Stimulated activated CD8-positive, alpha-beta memory T cell treated with anti-CD3 and anti-CD28 coated beads, Interleukin-15, amount 100 ng/mL, for 24 hours (primary cell): ENCODE results near the gene RHOU.
"Not testable (repeated sequence)": the region's sequence is repeated elsewhere in the genome, so short reads cannot be mapped to it uniquely, and the experiment has no call there.

Experiments
- DNase-seq: peaks from one replicate; pipeline ENCODE4 v3.0.0-alpha.2; 2020; ENCODE audit warnings: low read depth

The RHOU gene

DNA sequence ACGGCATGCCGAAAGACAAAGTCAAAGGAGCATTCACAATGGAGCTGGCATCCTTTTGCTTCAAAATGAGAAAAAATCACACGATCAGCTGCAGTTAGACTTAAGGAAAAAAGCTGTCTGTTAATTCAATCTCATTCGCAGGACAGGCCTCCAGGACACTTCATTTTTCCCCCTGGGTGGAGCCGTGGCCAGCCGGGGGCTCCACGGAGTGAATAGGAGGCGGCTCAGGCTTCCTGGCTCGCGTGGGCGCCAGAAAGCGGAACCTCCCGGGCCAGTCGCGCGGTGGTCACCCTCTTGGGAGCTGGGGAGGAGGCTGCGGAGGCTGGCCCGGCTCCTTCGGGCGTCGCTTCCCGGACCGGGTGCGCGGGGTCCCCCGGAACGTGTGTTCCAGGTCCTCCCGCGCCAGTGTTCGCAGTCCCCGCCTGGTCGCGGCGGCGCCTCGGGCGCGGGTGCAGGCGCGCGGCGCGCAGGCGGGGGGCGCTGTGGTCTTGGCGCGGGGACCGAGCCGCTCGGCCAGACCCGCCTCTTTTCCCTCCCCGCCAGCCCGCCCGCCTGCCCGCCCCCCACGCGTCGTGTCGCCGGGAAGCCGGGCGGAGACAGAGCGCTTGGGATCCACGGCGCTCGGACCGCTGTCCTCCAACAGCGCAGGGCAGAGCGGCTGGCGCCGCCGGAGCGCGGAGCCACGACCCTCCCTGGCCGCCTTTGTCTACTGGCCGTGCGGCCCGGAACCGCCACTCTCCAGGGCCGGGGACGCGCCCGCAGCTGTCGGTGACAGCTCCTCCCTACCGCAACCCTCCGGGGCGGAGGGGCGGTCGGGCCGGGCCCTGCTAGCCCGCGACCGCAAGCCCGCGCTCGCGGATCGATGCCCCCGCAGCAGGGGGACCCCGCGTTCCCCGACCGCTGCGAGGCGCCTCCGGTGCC is at the start of gene RHOU:
TSS of gene RHOU (plus strand) at position 599 of the 921 bp plus-strand sequence. CDS start at position 863, 264 bp downstream.
- DNase-seq: peak; percentile 38

- no peak for DNase-seq
Observed at GRCh38 chr1:228687587-228687986, 47.7 kb upstream of the RHOU start.

- no peak for DNase-seq
Observed at GRCh38 chr1:228689255-228689654, 46.0 kb upstream of the RHOU start.

DNA sequence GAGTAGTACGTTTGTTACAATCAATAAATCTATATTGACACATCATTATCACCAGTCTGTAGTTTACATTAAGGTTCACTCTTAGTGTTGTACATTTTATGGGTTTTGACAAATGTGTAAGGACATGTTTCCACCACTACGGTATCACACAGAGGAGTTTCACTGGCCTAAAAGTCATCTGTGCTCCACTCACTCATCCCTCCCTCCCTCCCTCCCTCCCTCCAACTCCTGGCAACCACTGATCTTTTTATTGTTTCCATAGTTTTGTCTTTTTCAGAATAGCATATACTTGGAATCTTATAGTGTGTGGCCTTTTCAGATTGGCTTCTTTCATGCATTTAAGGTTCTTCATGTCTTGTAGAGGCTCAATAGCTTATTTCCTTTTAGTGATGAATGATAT is 44.1 kb upstream of the RHOU start:
- no peak for DNase-seq

GRCh38 chr1:228691926-228692325 is 43.4 kb upstream of the RHOU start:
- no peak for DNase-seq

DNA sequence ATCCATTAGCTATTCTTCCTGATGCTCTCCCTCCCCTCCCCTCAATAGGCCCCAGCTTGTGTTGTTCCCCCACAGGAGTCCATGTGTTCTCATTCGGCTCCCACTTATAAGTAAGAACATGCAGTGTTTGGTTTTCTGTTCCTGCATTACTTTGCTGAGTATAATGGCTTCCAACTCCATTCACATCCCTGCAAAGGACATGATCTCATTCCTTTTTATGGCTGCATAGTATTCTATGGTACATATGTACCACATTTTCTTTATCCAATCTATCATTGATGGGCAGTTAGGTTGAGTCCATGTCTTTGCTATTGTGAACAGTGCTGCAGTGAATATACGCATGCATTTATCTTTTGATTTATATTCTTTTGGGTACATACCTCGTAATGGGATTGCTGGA is 40.8 kb upstream of the RHOU start:
- not testable (repeated sequence) for DNase-seq

GRCh38 chr1:228695015-228695955 is 40.0 kb upstream of the RHOU start:
- DNase-seq: no peak

- no peak for DNase-seq
Observed at GRCh38 chr1:228697207-228698016, 37.9 kb upstream of the RHOU start.

DNA sequence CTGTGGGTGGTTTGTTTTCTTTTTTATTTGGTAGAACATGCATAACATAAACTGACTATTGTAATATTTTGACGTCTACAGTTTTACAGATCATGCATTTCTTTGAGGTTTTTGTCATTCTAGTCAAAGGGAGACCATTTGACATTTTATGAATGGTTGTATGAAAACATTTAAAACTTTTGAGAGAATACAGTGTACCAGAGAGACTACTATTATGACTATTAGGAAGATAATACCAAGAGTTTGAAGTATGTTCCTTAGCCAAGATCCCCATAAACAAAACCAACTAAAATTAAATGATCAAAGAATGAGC is 37.3 kb upstream of the RHOU start:
- no peak for DNase-seq

DNA sequence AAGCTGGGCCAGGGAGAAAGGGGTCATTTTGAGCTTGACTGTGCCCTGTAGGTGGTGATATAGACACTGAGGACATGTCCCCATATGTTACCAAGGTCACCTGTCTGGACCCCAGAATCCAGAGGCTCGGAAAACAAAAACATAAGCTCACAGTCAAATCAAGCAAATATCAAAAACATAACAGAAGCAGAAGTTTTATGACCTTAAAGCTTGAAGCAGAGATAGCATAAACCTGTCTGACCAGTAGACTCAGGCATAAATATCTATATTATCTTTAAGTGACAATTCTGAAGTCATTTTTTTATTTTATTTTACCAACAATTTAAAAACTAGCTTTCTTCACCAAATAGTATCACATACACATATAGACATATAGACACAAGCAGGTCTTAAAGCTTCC is 32.8 kb upstream of the RHOU start:
- no peak for DNase-seq

DNA sequence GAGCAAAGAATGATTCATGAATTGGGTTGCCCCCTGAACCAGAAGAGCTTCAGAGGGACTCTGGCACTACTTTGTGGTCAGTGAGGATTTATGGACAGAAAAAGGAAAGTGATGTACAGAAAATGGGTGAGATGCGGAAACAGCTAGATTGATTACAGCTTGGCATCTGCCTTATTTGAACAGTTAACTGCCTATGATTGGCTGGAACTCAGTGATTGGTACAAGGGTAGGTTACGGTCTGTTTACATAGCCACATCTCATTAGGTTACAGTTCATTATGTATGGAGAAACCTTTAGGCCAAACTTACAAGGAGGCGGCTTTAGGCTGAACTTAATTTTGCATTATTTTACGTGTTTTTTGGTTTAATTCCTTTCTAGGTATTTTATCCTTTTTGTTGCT is 29.0 kb upstream of the RHOU start:
- no peak for DNase-seq

- no peak for DNase-seq
Observed at GRCh38 chr1:228717081-228717480, 18.2 kb upstream of the RHOU start.

DNA sequence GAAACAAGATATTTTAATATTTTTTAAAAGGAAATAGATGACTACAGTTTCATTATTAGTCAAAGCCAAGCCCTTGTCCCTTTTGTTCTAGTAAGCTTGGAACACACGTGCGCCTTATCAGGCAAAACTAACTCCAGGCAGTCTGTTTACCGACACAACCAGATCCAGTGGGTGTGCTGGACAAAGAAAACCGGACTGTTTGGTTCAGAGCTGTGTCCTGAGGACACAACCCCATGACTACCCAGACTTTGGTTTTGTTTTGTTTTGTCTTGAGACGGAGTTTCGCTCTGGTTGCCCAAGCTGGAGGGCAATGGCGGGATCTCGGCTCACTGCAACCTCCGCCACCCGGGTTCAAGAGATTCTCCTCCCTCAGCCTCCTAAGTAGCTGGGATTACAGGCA is 13.9 kb upstream of the RHOU start:
- DNase-seq: no peak

DNA sequence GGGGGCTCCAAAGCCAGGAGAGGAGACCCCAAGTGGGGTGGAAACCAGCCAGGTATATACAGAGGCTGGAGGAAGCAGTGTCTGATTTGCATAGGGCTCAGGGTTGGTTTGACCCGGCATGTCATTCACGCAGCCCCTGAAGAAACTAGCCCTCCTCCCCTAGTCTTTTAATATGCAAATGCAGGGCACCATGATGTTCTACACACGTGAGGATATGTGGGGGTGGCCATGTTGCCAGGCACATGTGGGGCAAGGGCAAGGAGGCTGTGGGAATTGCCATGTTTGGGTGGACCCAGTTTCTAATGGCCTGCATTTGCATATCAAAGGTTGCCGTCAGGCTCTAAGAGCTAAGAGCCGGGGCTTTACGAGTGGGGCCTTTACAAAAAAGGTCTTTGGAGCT is 12.0 kb upstream of the RHOU start:
- DNase-seq: no peak

- DNase-seq: no peak
Observed at GRCh38 chr1:228723921-228724320, 11.4 kb upstream of the RHOU start.

DNA sequence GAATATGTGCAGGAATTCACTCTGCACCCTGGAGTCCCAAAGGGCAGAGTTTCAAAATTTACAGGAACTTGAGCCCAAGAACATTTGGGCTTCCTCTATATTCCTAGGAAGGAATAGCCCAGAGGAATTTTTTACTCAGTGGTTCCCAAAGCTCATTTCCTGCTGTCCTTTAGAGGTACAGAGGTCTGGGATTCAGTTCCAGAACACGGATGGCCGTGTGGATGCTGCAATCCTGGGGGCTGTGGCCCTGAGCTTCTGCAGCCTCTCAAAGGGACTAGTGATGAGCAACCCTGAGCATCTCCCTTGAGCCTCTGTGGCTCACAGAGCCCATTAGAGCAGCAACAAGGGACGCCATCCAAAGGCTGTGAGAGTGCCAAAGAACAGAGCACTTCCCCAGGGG is 10.1 kb upstream of the RHOU start:
- DNase-seq: no peak

GRCh38 chr1:228727681-228728171 is 7.6 kb upstream of the RHOU start:
- no peak for DNase-seq

- no peak for DNase-seq
Observed at GRCh38 chr1:228732426-228732825, 2.9 kb upstream of the RHOU start.

GRCh38 chr1:228733576-228733975 is 1.7 kb upstream of the RHOU start:
- no peak for DNase-seq

GRCh38 chr1:228735871-228736586 is 750 bp downstream of the RHOU start:
- no peak for DNase-seq

DNA sequence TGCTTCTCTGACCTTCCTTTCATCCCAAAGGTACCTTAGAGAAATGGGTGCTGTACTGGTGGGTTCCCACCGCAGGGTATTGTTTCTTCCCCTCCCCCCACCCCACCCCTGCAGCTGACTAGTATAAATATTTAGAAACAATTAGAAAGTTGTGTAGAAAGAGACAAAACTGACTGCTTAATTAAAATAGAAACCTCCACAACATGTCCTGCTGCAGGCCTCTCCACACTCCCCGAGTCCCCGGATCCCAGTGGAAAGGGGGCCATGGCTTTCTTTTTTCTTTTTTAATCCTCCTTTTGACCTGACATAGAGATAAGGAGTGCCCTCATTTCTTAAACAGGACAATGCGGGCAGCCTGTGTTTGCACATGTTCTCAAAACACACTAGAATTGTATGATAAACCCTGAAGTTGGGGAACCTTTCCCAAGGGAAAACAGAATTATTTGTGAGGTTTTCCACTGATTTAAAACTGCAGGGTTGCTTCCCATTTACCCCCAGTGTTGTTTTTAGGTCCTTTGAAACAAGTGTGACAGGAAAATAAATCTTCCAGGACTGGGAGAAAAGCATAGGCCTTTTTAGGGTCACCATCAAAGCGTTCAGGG is 1.7 kb downstream of the RHOU start:
- no peak for DNase-seq
